Vagina (tissue), 2 donors: Measurements from ENCODE around the gene AQP6. TPM values are rescaled to one million over a fixed set of nuclear protein-coding genes. Genes with fewer than 3 reads are reported as not detected.
"Not testable (repeated sequence)": the region's sequence is repeated elsewhere in the genome, so short reads cannot be mapped to it uniquely, and the experiment has no call there.

Experiments
- DNase-seq, 2 donors: peaks; one replicate each; pipeline ENCODE4 v3.0.0-alpha.2; 2017; ENCODE audit errors: extremely low spot score in 2 of 2
- H3K27ac ChIP-seq: fragments of 200-600 bp; sonication (generic); one replicate; pipeline ENCODE4 v1.5.1; 2019
- H3K27me3 ChIP-seq: fragments of 200-600 bp; sonication (generic); one replicate; pipeline ENCODE4 v1.5.1; 2019
- H3K36me3 ChIP-seq, 2 donors: fragments of 200-600 bp; sonication (generic); one replicate each; pipeline ENCODE4 v1.5.1; 2017 to 2019
- H3K4me1 ChIP-seq: fragments of 200-600 bp; sonication (generic); one replicate; pipeline ENCODE4 v1.5.1; 2019
- H3K4me3 ChIP-seq, 2 donors: fragments of 200-600 bp; sonication (generic); 1 replicate in 1 of 2; 2 replicates in 1 of 2; pipeline ENCODE4 v1.5.1; 2016 to 2019
- H3K9me3 ChIP-seq: fragments of 200-600 bp; sonication (generic); one replicate; pipeline ENCODE4 v1.5.1; 2019
- POLR2A ChIP-seq, 2 donors: fragments of 450-650 bp; IDR thresholded peaks; one replicate each; pipeline ENCODE4 v1.6.1; 2017; ENCODE audit warnings: antibody characterized with exemption in 2 of 2, mild to moderate bottlenecking in 2 of 2, moderate library complexity in 2 of 2
- POLR2AphosphoS5 ChIP-seq, 2 donors: sonication (generic); formaldehyde crosslinking; IDR thresholded peaks; one replicate each; pipeline ENCODE4 v1.9.0; 2017; ENCODE audit warnings: antibody characterized with exemption in 2 of 2, mild to moderate bottlenecking in 2 of 2, low read depth in 1 of 2; ENCODE audit not compliant: insufficient read depth in 1 of 2
- intact Hi-C: fragments of 100-400 bp; cut with DNase I; formaldehyde crosslinking; loops from one replicate; pipeline ENCODE4 v1.15.1; 2023
- total RNA-seq: library from RNA; depleted of rRNA; stranded (reverse); fragments of >200 nt; gene quantifications from one replicate; pipeline ENCODE4 v1.2.3, GENCODE V29; 2016
- TF ChIP-seq, protein P1 (sequence below), 3 experiments: fragments of 450-650 bp in 2 of 3; fragments of 200-600 bp in 1 of 3; sonication (generic) in 1 of 3; IDR thresholded peaks; one replicate each; pipeline ENCODE4 v1.5.1; 2017 to 2019; ENCODE audit warnings: antibody characterized with exemption in 3 of 3, mild to moderate bottlenecking in 2 of 3, moderate library complexity in 2 of 3

AQP6 gene
- total RNA-seq, 1 donor from 2014 or later: not detected

DNA sequence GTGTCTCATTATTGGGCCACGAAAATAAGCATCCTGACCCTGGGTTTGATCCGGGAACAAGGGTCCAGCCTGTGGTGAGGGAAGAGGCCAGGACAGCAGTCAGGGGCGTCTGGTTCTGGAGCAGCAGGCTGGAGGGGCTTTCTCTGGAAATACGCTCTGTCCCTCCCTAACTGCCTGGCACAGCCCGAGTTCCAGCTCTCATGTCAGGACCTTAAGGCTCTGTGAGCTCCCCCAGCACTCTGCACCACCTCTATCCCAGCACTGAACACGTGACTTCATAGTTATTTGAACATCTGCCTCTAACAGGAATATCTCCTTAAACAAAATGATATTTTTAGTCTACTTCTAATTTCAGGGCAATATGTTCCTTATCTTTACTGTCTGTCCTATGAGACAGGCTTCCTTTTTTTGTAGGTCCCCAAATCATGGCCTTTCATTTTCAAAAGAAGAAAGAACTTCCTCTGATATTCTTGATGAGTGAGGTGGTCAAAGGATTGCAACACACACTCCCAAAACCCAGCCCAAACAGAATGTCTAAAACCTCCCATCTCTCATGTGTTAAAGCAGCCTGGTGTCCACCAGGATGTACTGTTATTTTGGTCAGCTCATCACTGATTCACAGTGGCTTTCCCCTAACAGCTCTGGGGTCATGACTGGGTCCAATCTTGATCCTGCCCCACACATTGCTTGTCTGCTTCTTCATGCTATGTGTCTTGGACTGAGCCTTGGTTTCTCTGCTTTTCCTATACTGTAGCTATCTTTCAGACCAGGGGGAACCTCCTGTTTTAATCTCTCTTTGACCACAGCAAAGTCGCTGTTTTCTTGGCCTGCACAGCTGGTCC, 9.7 kb downstream of the AQP6 start:
- Histone ChIP-seq H3K4me3 (no peak overlapping the region), H3K27me3 (no peaks in the 10 kb centered on the region), H3K36me3 (no peaks in the 10 kb centered on the region), H3K9me3 (no peaks in the 10 kb centered on the region), H3K4me1 (peaks cover 11% of the 10 kb centered on the region), H3K27ac (no peak overlapping the region)
- TF ChIP-seq POLR2A (IDR thresholded peaks at IDR 0.05) (no peak), POLR2AphosphoS5 (IDR thresholded peaks at IDR 0.05; ENCODE audit: insufficient read depth in 1 of 2, low read depth in 1 of 2) (no peak)
- TF ChIP-seq, protein P1, sequence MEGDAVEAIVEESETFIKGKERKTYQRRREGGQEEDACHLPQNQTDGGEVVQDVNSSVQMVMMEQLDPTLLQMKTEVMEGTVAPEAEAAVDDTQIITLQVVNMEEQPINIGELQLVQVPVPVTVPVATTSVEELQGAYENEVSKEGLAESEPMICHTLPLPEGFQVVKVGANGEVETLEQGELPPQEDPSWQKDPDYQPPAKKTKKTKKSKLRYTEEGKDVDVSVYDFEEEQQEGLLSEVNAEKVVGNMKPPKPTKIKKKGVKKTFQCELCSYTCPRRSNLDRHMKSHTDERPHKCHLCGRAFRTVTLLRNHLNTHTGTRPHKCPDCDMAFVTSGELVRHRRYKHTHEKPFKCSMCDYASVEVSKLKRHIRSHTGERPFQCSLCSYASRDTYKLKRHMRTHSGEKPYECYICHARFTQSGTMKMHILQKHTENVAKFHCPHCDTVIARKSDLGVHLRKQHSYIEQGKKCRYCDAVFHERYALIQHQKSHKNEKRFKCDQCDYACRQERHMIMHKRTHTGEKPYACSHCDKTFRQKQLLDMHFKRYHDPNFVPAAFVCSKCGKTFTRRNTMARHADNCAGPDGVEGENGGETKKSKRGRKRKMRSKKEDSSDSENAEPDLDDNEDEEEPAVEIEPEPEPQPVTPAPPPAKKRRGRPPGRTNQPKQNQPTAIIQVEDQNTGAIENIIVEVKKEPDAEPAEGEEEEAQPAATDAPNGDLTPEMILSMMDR (IDR thresholded peaks at IDR 0.05): no peak
- DNase-seq: no peak
- intact Hi-C loops: no loop called here

DNA sequence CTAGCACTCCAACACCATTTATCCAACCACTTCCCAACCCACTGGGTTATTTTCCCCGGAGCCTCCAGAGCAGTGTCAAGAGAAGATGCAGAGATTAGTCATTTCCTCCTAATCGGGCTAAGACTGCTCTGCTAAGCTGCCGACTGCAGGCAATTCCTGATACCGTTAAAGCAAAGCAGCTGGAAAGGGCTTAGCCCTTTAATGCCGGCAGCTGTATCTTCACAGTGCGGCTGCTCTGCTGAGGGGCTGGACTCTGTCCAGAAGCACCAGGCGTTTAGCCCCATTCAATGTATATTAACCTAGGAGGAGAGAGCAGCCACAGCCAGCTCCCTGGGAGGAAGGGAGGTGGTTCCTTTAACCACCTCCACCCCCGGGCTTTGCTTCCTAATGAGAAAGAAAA, 11.1 kb downstream of the AQP6 start:
- Histone ChIP-seq H3K9me3 (no peaks in the 10 kb centered on the region), H3K4me1 (peaks cover 11% of the 10 kb centered on the region), H3K27me3 (no peaks in the 10 kb centered on the region), H3K4me3 (no peak overlapping the region), H3K36me3 (no peaks in the 10 kb centered on the region), H3K27ac (no peak overlapping the region)
- intact Hi-C loops: no loop called here
- DNase-seq: no peak
- TF ChIP-seq POLR2A (IDR thresholded peaks at IDR 0.05): no peak
- no peak for TF ChIP-seq POLR2AphosphoS5 (IDR thresholded peaks at IDR 0.05; ENCODE audit: insufficient read depth in 1 of 2, low read depth in 1 of 2)
- TF ChIP-seq, protein P1 (IDR thresholded peaks at IDR 0.05): no peak

- Histone ChIP-seq H3K4me1 (peaks cover 11% of the 10 kb centered on the region), H3K27me3 (no peaks in the 10 kb centered on the region), H3K36me3 (no peaks in the 10 kb centered on the region), H3K4me3 (no peak overlapping the region), H3K9me3 (no peaks in the 10 kb centered on the region), H3K27ac (no peak overlapping the region)
- TF ChIP-seq, protein P1 (IDR thresholded peaks at IDR 0.05): no peak
- TF ChIP-seq POLR2A (IDR thresholded peaks at IDR 0.05): no peak
- no peak for TF ChIP-seq POLR2AphosphoS5 (IDR thresholded peaks at IDR 0.05; ENCODE audit: insufficient read depth in 1 of 2, low read depth in 1 of 2)
- intact Hi-C loops: no loop called here
- no peak for DNase-seq
Measured at GRCh38 chr12:49984476-49985359, 12.0 kb downstream of the AQP6 start.

DNA sequence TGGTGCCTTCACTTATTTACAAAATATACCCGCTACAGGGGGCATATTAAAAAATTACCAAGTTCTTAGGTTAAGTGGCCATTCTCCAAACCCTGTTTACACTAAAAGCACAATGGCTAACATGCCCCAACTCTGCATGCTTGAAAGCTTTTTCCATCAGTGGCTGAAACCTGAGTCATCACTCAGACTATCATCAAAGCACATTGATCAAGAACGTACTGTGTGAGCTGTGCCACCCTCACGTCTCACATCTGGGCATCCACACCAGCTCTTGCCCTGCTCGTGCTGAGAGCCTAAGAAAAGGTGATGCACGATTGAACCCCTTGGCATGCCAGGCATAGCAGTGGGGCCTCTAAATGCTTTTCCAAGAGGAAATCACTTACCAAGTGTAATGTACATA, 13.2 kb downstream of the AQP6 start:
- Histone ChIP-seq H3K27me3 (no peaks in the 10 kb centered on the region), H3K27ac (no peak overlapping the region), H3K4me1 (peaks cover 11% of the 10 kb centered on the region), H3K36me3 (no peaks in the 10 kb centered on the region), H3K9me3 (no peaks in the 10 kb centered on the region), H3K4me3 (no peak overlapping the region)
- intact Hi-C loops: no loop called here
- TF ChIP-seq, protein P1 (IDR thresholded peaks at IDR 0.05): no peak
- no peak for TF ChIP-seq POLR2A (IDR thresholded peaks at IDR 0.05)
- no peak for TF ChIP-seq POLR2AphosphoS5 (IDR thresholded peaks at IDR 0.05; ENCODE audit: insufficient read depth in 1 of 2, low read depth in 1 of 2)
- DNase-seq: no peak

DNA sequence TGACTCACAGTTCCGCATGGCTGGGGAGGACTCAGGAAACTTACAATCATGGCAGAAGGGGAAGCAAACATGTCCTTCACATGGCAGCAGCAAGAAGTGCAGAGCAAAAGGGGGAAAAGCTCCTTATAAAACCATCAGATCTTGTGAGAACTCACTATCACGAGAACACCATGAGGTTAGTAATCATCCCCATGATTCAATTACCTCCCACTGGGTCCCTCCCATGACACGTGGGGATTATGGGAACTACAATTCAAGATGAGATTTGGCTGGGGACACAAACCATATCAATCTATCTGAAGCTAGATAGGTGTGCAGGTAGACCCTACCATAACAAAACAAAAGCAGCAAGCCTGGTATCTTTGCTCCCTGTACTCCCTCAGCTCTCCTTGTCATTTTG, 13.7 kb downstream of the AQP6 start:
- peaks cover 11% of the 10 kb centered on the region for H3K4me1 ChIP-seq
- H3K27me3 ChIP-seq, intact Hi-C loops, DNase-seq, H3K4me3 ChIP-seq, H3K36me3 ChIP-seq, H3K27ac ChIP-seq, H3K9me3 ChIP-seq: not testable (repeated sequence)
